ACHN (cell line): ENCODE data around the gene POLN.

Experiments
- DNase-seq: peaks from one replicate; pipeline ENCODE4 v3.0.0-alpha.2; 2015
- in situ Hi-C: cut with HindIII; loops from 2 replicates; pipeline ENCODE4 v1.10.0; 2017; ENCODE audit warnings: low sequenced_read_pairs, low pct_ligation_motif_present, low pct_unique_long_range_greater_than_20kb

POLN gene

GRCh38 chr4:2103843-2104547 is 137.9 kb downstream of the POLN start:
- in situ Hi-C loops = no loop called here
- DNase-seq = no peak

GRCh38 chr4:2103127-2103842 is 138.6 kb downstream of the POLN start:
- in situ Hi-C loops = no loop called here

GRCh38 chr4:2102045-2102883 is 139.7 kb downstream of the POLN start:
- in situ Hi-C loops = no loop called here
- no peak for DNase-seq

More at GRCh38 chr4:2103127-2103842, 138.6 kb downstream of the POLN start:
- DNase-seq = no peak

- in situ Hi-C loops = no loop called here
- DNase-seq = no peak
These were observed 140.4 kb downstream of the POLN start for GRCh38 chr4:2101346-2102044.

- in situ Hi-C loops = no loop called here
- no peak for DNase-seq
These were observed 145.8 kb downstream of the POLN start for GRCh38 chr4:2096073-2096609.

GRCh38 chr4:2095236-2096072 is 146.5 kb downstream of the POLN start:
- DNase-seq = no peak
- in situ Hi-C loops = no loop called here

GRCh38 chr4:2094545-2094944 is 147.4 kb downstream of the POLN start:
- in situ Hi-C loops = no loop called here
- DNase-seq = no peak

- no peak for DNase-seq
- in situ Hi-C loops = no loop called here
These were observed 148.7 kb downstream of the POLN start for GRCh38 chr4:2093265-2093664.

- DNase-seq = no peak
- in situ Hi-C loops = no loop called here
These were observed 149.3 kb downstream of the POLN start for GRCh38 chr4:2092669-2093053.

GRCh38 chr4:2091990-2092668 is 149.8 kb downstream of the POLN start:
- in situ Hi-C loops = no loop called here
- DNase-seq = no peak

- in situ Hi-C loops = no loop called here
- no peak for DNase-seq
These were observed 151.3 kb downstream of the POLN start for GRCh38 chr4:2090642-2091041.

- DNase-seq = no peak
- in situ Hi-C loops = no loop called here
These were observed 152.7 kb downstream of the POLN start for GRCh38 chr4:2089222-2089621.

- in situ Hi-C loops = no loop called here
- no peak for DNase-seq
These were observed 154.8 kb downstream of the POLN start for GRCh38 chr4:2087170-2087569.

- no peak for DNase-seq
- in situ Hi-C loops = no loop called here
These were observed 156.4 kb downstream of the POLN start for GRCh38 chr4:2085496-2085901.

- no peak for DNase-seq
- in situ Hi-C loops = no loop called here
These were observed 157.6 kb downstream of the POLN start for GRCh38 chr4:2084316-2084715.

- DNase-seq = no peak
- in situ Hi-C loops = no loop called here
These were observed 158.1 kb downstream of the POLN start for GRCh38 chr4:2083826-2084160.

GRCh38 chr4:2083116-2083825 is 158.7 kb downstream of the POLN start:
- in situ Hi-C loops = no loop called here
- no peak for DNase-seq
